ENCODE measurements around the gene FLACC1.
A peak's percentile ranks its signal among the peaks of the same experiment; 100 is the strongest.

FLACC1 gene

DNA sequence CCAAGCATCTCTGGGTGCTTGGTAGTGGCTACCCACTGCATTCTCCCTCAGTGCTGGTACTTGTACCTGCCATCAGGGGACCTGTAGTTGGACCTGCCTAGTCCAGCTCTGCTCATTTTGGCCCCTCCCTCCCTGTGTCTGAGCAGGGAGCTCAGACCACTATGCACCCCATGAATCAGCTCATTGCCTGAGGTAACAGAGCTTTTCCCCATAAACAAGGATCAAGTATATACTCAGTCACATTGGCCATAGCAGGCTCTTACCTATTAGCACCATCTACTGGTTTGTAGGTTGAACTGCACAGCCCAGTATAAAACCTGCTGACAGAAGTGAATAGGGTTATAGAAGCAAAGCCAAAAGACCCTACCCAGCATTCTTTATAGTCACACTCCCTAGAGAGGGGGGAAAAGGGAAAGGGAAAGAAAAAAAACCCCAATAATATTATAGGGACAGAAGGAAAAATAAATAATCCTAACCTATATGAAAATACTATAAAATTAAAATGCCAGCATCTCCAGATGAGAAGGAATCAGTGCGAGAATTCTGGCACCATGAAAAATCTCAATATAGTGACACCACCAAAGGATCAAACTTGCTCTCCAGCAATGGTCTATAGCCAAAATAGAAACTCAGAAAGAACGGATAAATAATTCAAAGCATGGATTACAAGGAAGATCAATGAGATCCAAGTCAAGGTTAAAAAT is 6.9 kb upstream of the FLACC1 start:
- peak; percentile 73 for DNase-seq (ENCODE audit: low read depth)
- peak; percentile 94 for TF ChIP-seq CTCF (IDR thresholded peaks at IDR 0.05; ENCODE audit: insufficient read depth, low read depth, low read length, missing control alignments)
- no peak overlapping the region for H3K4me3 ChIP-seq (ENCODE audit: low read length)

GRCh38 chr2:201362396-201362795 is 5.3 kb upstream of the FLACC1 start:
- no peak for TF ChIP-seq CTCF (IDR thresholded peaks at IDR 0.05; ENCODE audit: insufficient read depth, low read depth, low read length, missing control alignments)
- H3K4me3 ChIP-seq (ENCODE audit: low read length) = no peak overlapping the region
- peak; percentile 33 for DNase-seq (ENCODE audit: low read depth)

GRCh38 chr2:201361078-201361733 is 4.1 kb upstream of the FLACC1 start:
- DNase-seq (ENCODE audit: low read depth) = no peak
- TF ChIP-seq CTCF (IDR thresholded peaks at IDR 0.05; ENCODE audit: insufficient read depth, low read depth, low read length, missing control alignments) = no peak
- H3K4me3 ChIP-seq (ENCODE audit: low read length) = no peak overlapping the region

- H3K4me3 ChIP-seq (ENCODE audit: low read length) = no peak overlapping the region
- DNase-seq (ENCODE audit: low read depth) = no peak
- TF ChIP-seq CTCF (IDR thresholded peaks at IDR 0.05; ENCODE audit: insufficient read depth, low read depth, low read length, missing control alignments) = no peak
These were observed 3.1 kb upstream of the FLACC1 start for GRCh38 chr2:201360256-201360655.

- TF ChIP-seq CTCF (IDR thresholded peaks at IDR 0.05; ENCODE audit: insufficient read depth, low read depth, low read length, missing control alignments) = no peak
- no peak overlapping the region for H3K4me3 ChIP-seq (ENCODE audit: low read length)
- DNase-seq (ENCODE audit: low read depth) = peak; percentile 70
These were observed 1.5 kb upstream of the FLACC1 start for GRCh38 chr2:201358684-201359083.

GRCh38 chr2:201353116-201353515 is 4.0 kb downstream of the FLACC1 start:
- DNase-seq (ENCODE audit: low read depth) = no peak
- TF ChIP-seq CTCF (IDR thresholded peaks at IDR 0.05; ENCODE audit: insufficient read depth, low read depth, low read length, missing control alignments) = no peak
- no peak overlapping the region for H3K4me3 ChIP-seq (ENCODE audit: low read length)

DNA sequence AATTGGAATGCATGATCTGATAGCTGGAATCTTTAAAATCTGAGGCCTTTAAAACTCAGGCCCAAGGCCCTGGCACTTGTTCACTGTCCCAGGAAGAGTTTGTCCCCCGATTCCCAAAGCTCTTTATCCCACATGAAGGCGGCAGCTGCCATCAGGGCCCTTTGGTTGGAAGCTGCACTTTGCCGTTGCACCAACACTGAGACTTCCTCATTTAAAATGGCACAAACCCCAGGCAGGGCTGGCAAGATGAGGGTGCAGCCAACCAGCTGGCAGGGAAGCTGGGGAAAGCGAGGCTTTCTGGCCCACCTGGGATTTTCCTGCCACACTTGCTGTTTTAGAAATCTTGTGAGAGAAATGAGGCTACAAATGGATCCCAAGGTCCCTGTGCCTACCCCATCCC is 6.3 kb downstream of the FLACC1 start:
- no peak for DNase-seq (ENCODE audit: low read depth)

More for the DNA sequence above, 6.3 kb downstream of the FLACC1 start:
- TF ChIP-seq CTCF (IDR thresholded peaks at IDR 0.05; ENCODE audit: insufficient read depth, low read depth, low read length, missing control alignments) = no peak
- no peak overlapping the region for H3K4me3 ChIP-seq (ENCODE audit: low read length)
